ENCODE measurements around the gene MAMDC2. TPM values are rescaled to one million over a fixed set of nuclear protein-coding genes. Genes with fewer than 3 reads are reported as not detected.

The MAMDC2 gene
- total RNA-seq, 1 experiment from 2014 or later, result 4.6 TPM

GRCh38 chr9:70108181-70108580, 64.5 kb downstream of the MAMDC2 start:
- no CpG with 5 or more reads among the region's 3 CpGs for WGBS (ENCODE audit: extremely low coverage, insufficient read length, low lambda C conversion rate)
- Histone ChIP-seq H4K5ac (ENCODE audit: insufficient read length, low read depth, low read length) (no peak overlapping the region), H3K23me2 (ENCODE audit: insufficient read length, low read depth, low read length, poor library complexity, severe bottlenecking) (no peaks in the 10 kb centered on the region), H2BK15ac (ENCODE audit: low read depth, low read length) (no peak overlapping the region), H3K27me3 (ENCODE audit: insufficient read depth, low read length) (no peaks in the 10 kb centered on the region), H2BK5ac (ENCODE audit: insufficient read length, low read length) (no peak overlapping the region), H3K27ac (ENCODE audit: insufficient read length, low read depth, low read length) (no peak overlapping the region), H3K14ac (ENCODE audit: insufficient read depth, low read length) (no peak overlapping the region), H3K4ac (ENCODE audit: low read depth, low read length) (no peak overlapping the region), H3T11ph (ENCODE audit: low read length) (no peak overlapping the region), H3K4me2 (ENCODE audit: insufficient read depth, insufficient read length, low read length) (no peak overlapping the region), H3K4me1 (ENCODE audit: insufficient read depth, low read length) (0 out of 2 replicates have a peak, but pooled peaks cover 4% of the 10 kb centered on the region), H3K56ac (ENCODE audit: insufficient read length, low read depth, low read length) (no peak overlapping the region), H4K91ac (ENCODE audit: insufficient read length, low read depth, low read length) (no peak overlapping the region), H2BK120ac (ENCODE audit: low read depth, low read length, poor library complexity, severe bottlenecking) (no peak overlapping the region), H3K79me1 (ENCODE audit: insufficient read depth, low read depth, low read length, poor library complexity, severe bottlenecking) (no peaks in the 10 kb centered on the region), H4K20me1 (ENCODE audit: control insufficient read depth, insufficient read depth, insufficient read length) (no peaks in the 10 kb centered on the region), H3K9me3 (ENCODE audit: control insufficient read depth, low read depth, low read length) (no peaks in the 10 kb centered on the region), H2AFZ (ENCODE audit: low read length) (no peak overlapping the region), H2BK20ac (ENCODE audit: low read depth, low read length, poor library complexity, severe bottlenecking) (no peak overlapping the region), H3K18ac (ENCODE audit: insufficient read length, low read depth, low read length) (no peak overlapping the region), H2AK5ac (ENCODE audit: insufficient read length, low read length) (no peak overlapping the region), H2BK12ac (ENCODE audit: insufficient read length, low read depth, low read length) (no peak overlapping the region), H3K9ac (ENCODE audit: extremely low read depth, insufficient read length, low read length) (no peak overlapping the region), H3K23ac (ENCODE audit: insufficient read length, low read depth, low read length) (no peak overlapping the region), H3K79me2 (ENCODE audit: insufficient read depth, low read length) (no peaks in the 10 kb centered on the region), H4K8ac (replicated peaks; ENCODE audit: insufficient read length, low read depth, low read length) (no peak overlapping the region)
- H3K27ac Mint-ChIP-seq, result no peak overlapping the region
- no peak; the same call in 2 of the 3 replicates for TF ChIP-seq CTCF (conservative IDR thresholded peaks at IDR 0.05)
- no peaks in the 10 kb centered on the region; the same call in 1 of the 2 replicates for H3K27me3 Mint-ChIP-seq (ENCODE audit: low read depth)
- H3K9me3 Mint-ChIP-seq, result no peaks in the 10 kb centered on the region
- no peak overlapping the region for H3K4me3 Mint-ChIP-seq
- H3K36me3 Mint-ChIP-seq (ENCODE audit: insufficient read depth in 1 of 3, low read depth in 3 of 3), result 0 out of 7 replicates have a peak, but pooled peaks cover 0 to 2% (median 0%) of the 10 kb centered on the region in 3 experiments
- H3K4me1 Mint-ChIP-seq, result peaks cover 18 to 21% of the 10 kb centered on the region in 2 experiments
- no peak for DNase-seq
